SU-DHL-6 (cell line): ENCODE results near the gene GJB3.

ENCODE experiments used
- H2AFZ ChIP-seq: fragments of 200-600 bp; sonication (generic); 2 replicates; pipeline ENCODE4 v1.6.1; 2014; ENCODE audit warnings: low read depth, mild to moderate bottlenecking, moderate library complexity, mixed read lengths, antibody characterized with exemption, low read length; ENCODE audit not compliant: severe bottlenecking
- H3F3A ChIP-seq: fragments of 200-600 bp; shearing (Covaris generic); 2 replicates; pipeline ENCODE4 v1.6.0; 2016; ENCODE audit warnings: antibody characterized with exemption, mild to moderate bottlenecking; ENCODE audit not compliant: insufficient read depth
- H3K27ac ChIP-seq: fragments of 200-600 bp; sonication (generic); 2 replicates; pipeline ENCODE4 v1.5.1; 2016; ENCODE audit warnings: low read depth, mild to moderate bottlenecking, low read length, moderate library complexity, mixed read lengths
- H3K27me3 ChIP-seq: fragments of 200-600 bp; sonication (generic), shearing (Covaris generic); 2 replicates; pipeline ENCODE4 v1.6.0; 2014; ENCODE audit warnings: mild to moderate bottlenecking, low read length
- H3K36me3 ChIP-seq: fragments of 200-600 bp; sonication (generic); 2 replicates; pipeline ENCODE4 v1.6.1; 2014; ENCODE audit warnings: mild to moderate bottlenecking, low read length, mixed read lengths
- H3K4me2 ChIP-seq: fragments of 300-600, 200-600 bp; shearing (Covaris generic), sonication (generic); 2 replicates; pipeline ENCODE4 v1.6.0; 2014; ENCODE audit warnings: low read length, low read depth, mild to moderate bottlenecking; ENCODE audit not compliant: poor library complexity, severe bottlenecking
- H3K4me3 ChIP-seq: fragments of 200-600 bp; sonication (generic); 2 replicates; pipeline ENCODE4 v1.5.1; 2014; ENCODE audit warnings: antibody characterized with exemption, low read length, mild to moderate bottlenecking, mixed read lengths; ENCODE audit not compliant: insufficient read depth, poor library complexity, severe bottlenecking
- H3K79me2 ChIP-seq: fragments of 200-600 bp; sonication (generic); 2 replicates; pipeline ENCODE4 v1.6.1; 2014; ENCODE audit warnings: mild to moderate bottlenecking, low read length, moderate library complexity; ENCODE audit not compliant: insufficient read depth
- H3K9ac ChIP-seq: fragments of 200-600 bp; sonication (generic); 2 replicates; pipeline ENCODE4 v1.7.0; 2014; ENCODE audit warnings: mild to moderate bottlenecking, low read length
- H3K9me2 ChIP-seq: fragments of 200-600 bp; sonication (generic); replicated peaks from 2 replicates; pipeline ENCODE4 v1.6.1; 2014; ENCODE audit warnings: low read length; ENCODE audit not compliant: insufficient read depth
- H3K9me3 ChIP-seq: fragments of 200-600 bp; sonication (generic); 2 replicates; pipeline ENCODE4 v1.6.1; 2014; ENCODE audit warnings: low read length, mixed read lengths; ENCODE audit not compliant: insufficient read depth
- H4K20me1 ChIP-seq: fragments of 200-600 bp; sonication (generic); 2 replicates; pipeline ENCODE4 v1.6.1; 2014; ENCODE audit warnings: low read depth, mild to moderate bottlenecking, antibody characterized with exemption, low read length, moderate library complexity, mixed read lengths
- EZH2phosphoT487 ChIP-seq: fragments of 200-600 bp; sonication (generic), shearing (Covaris generic); conservative IDR thresholded peaks from 2 replicates; pipeline ENCODE4 v1.6.1; 2018; ENCODE audit warnings: mild to moderate bottlenecking, antibody characterized with exemption, low read length, moderate library complexity, mixed read lengths
- TF ChIP-seq, protein P1 (sequence below): fragments of 200-600 bp; sonication (generic); IDR thresholded peaks from one replicate; pipeline ENCODE4 v1.5.1; 2017; ENCODE audit warnings: antibody characterized with exemption, mild to moderate bottlenecking, low read length, moderate library complexity; ENCODE audit not compliant: insufficient read depth, poor library complexity, severe bottlenecking

GJB3 gene

DNA sequence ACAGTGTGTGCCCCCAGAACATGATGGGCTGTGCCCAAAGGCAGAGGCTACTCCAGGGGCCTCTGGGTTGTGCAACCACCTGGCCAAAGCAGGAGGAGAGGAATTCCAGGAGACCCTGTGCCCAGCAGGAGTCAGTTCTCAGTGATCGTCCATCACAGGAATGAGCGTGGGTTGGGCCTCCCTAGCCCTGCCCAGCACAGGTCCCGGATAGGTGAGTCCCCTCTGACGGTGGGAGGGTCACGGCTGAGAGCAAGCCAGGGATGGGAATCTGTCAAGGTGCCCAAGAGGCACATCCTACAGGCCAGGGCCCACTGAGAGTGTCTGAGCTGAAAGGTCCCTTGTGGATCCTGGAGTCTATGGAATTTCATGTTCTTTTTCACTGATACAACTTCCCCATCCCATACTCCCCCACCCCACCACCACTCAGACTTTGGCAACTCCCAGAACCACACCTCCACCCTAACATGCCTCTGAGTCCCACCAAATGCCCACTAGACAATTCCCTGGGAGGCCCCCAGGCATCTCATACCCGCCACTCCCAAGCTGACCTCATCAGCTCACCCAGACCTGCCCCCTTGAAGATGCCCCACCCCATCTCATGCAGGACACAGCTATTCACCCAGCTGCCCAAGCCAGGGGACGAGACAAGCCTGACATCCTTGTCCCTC lies 18.4 kb upstream of the GJB3 start:
- no peaks in the 10 kb centered on the region for H3K36me3 ChIP-seq
- H2AFZ ChIP-seq, result no peak overlapping the region
- no peak overlapping the region for H3K9ac ChIP-seq
- H3K27ac ChIP-seq, result no peak overlapping the region
- no peaks in the 10 kb centered on the region for H4K20me1 ChIP-seq
- H3K9me3 ChIP-seq, result no peaks in the 10 kb centered on the region
- no peak overlapping the region for H3K4me3 ChIP-seq
- H3K9me2 ChIP-seq, result no peaks in the 10 kb centered on the region
- no peak overlapping the region for H3K4me2 ChIP-seq
- no peak for TF ChIP-seq EZH2phosphoT487
- TF ChIP-seq, protein P1, sequence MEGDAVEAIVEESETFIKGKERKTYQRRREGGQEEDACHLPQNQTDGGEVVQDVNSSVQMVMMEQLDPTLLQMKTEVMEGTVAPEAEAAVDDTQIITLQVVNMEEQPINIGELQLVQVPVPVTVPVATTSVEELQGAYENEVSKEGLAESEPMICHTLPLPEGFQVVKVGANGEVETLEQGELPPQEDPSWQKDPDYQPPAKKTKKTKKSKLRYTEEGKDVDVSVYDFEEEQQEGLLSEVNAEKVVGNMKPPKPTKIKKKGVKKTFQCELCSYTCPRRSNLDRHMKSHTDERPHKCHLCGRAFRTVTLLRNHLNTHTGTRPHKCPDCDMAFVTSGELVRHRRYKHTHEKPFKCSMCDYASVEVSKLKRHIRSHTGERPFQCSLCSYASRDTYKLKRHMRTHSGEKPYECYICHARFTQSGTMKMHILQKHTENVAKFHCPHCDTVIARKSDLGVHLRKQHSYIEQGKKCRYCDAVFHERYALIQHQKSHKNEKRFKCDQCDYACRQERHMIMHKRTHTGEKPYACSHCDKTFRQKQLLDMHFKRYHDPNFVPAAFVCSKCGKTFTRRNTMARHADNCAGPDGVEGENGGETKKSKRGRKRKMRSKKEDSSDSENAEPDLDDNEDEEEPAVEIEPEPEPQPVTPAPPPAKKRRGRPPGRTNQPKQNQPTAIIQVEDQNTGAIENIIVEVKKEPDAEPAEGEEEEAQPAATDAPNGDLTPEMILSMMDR, result no peak
- H3K79me2 ChIP-seq, result no peaks in the 10 kb centered on the region
- no peaks in the 10 kb centered on the region for H3K27me3 ChIP-seq
- no peaks in the 10 kb centered on the region for H3F3A ChIP-seq

DNA sequence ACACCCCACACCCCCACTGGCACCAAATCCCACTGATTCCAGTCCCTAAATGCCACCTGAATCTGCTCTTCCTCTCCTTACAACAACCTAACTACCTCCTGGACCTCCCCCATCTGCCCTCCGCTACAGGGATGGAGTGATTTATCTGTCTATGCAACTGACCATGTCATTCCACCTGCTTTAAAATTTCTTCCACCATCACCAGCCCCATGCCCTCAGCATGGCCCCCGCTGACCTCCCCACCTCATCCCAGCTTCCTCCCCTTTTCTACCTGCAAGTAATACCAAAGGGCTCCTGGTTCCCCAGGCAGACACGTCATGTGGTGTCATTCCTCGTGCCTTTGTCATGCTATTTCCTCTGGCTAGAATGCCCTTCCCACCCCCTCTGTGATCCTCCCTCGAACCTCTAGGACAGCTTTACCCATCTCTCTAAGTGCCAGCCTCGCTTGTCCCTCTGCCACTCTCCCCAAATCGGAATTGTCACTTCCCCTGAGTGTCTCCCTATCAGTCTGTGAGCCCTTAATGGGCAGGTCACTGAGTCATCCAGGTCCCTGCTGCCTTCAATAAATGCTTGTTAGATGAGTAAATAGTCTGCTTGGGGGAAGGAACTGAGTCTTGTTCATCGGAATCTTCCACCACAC lies 17.8 kb upstream of the GJB3 start:
- Histone ChIP-seq H3F3A (no peaks in the 10 kb centered on the region), H3K4me3 (no peak overlapping the region), H3K9me2 (no peaks in the 10 kb centered on the region), H3K27me3 (no peaks in the 10 kb centered on the region), H4K20me1 (no peaks in the 10 kb centered on the region), H3K36me3 (no peaks in the 10 kb centered on the region), H3K79me2 (no peaks in the 10 kb centered on the region), H3K9me3 (no peaks in the 10 kb centered on the region), H3K9ac (no peak overlapping the region), H3K27ac (no peak overlapping the region), H3K4me2 (no peak overlapping the region), H2AFZ (no peak overlapping the region)
- no peak for TF ChIP-seq EZH2phosphoT487
- TF ChIP-seq, protein P1, result no peak

DNA sequence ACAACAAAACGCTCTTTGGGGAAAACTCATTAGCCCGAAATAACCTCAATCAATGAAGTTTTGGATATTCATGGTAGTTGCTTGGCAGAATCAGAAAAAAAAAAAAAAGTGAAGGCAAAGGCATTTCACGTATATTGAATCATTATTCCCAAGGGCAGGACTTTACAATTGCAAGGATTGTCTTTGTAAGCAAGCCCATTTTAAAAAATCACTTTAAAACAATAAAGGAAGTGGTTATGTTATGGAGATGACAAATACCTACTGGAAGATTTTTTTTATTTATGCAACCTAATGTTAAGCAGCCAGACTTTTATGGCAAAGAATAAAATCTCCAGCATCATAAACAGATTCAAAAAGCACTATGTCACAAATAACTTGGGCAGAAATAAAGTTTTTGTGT lies 12.2 kb upstream of the GJB3 start:
- no peaks in the 10 kb centered on the region for H4K20me1 ChIP-seq
- no peaks in the 10 kb centered on the region for H3K36me3 ChIP-seq
- no peak overlapping the region for H3K4me2 ChIP-seq
- no peaks in the 10 kb centered on the region for H3F3A ChIP-seq
- H3K9ac ChIP-seq, result no peak overlapping the region
- H3K4me3 ChIP-seq, result no peak overlapping the region
- H3K27me3 ChIP-seq, result no peaks in the 10 kb centered on the region
- H3K79me2 ChIP-seq, result no peaks in the 10 kb centered on the region
- H2AFZ ChIP-seq, result no peak overlapping the region
- no peak for TF ChIP-seq EZH2phosphoT487
- TF ChIP-seq, protein P1, result no peak
- no peaks in the 10 kb centered on the region for H3K9me2 ChIP-seq
- H3K9me3 ChIP-seq, result no peaks in the 10 kb centered on the region
- H3K27ac ChIP-seq, result no peak overlapping the region
